OCI-LY3 (cell line): ENCODE data around the gene RPS25.
A peak's percentile ranks its signal among the peaks of the same experiment; 100 is the strongest.
"Not testable (repeated sequence)": the region's sequence is repeated elsewhere in the genome, so short reads cannot be mapped to it uniquely, and the experiment has no call there.

Experiments used
- H2AFZ ChIP-seq: fragments of 200-600, 300-600 bp; shearing (Covaris generic); 2 replicates; pipeline ENCODE4 v1.6.0; 2014; ENCODE audit warnings: antibody characterized with exemption, low read depth, low read length
- H3K27ac ChIP-seq: fragments of 200-600, 300-600 bp; sonication (generic); 2 replicates; pipeline ENCODE4 v1.5.1; 2014; ENCODE audit warnings: mild to moderate bottlenecking, low read length, moderate library complexity, mixed read lengths
- H3K27me3 ChIP-seq: fragments of 200-600, 300-600 bp; sonication (generic); 2 replicates; pipeline ENCODE4 v1.6.1; 2014; ENCODE audit warnings: low read depth, low read length, mixed read lengths
- H3K36me3 ChIP-seq: fragments of 200-600, 300-600 bp; sonication (generic); replicated peaks from 2 replicates; pipeline ENCODE3; 2014; ENCODE audit warnings: low read depth, low read length, mixed read lengths
- H3K4me1 ChIP-seq: fragments of 300-600, 200-600 bp; sonication (generic); 2 replicates; pipeline ENCODE4 v1.6.1; 2014; ENCODE audit warnings: low read length, mixed read lengths
- H3K4me2 ChIP-seq: fragments of 200-600, 300-600 bp; sonication (generic); 2 replicates; pipeline ENCODE4 v1.6.1; 2014; ENCODE audit warnings: low read length, mixed read lengths
- H3K4me3 ChIP-seq: fragments of 300-600, 200-600 bp; sonication (generic); 2 replicates; pipeline ENCODE4 v1.5.1; 2014; ENCODE audit warnings: antibody characterized with exemption, mild to moderate bottlenecking, low read length, moderate library complexity
- H3K79me2 ChIP-seq: fragments of 300-600, 200-600 bp; shearing (Covaris generic); 2 replicates; pipeline ENCODE4 v1.6.1; 2014; ENCODE audit warnings: mild to moderate bottlenecking, low read length, mixed read lengths
- H3K9ac ChIP-seq: fragments of 300-600, 200-600 bp; shearing (Covaris generic); 2 replicates; pipeline ENCODE4 v1.6.0; 2014; ENCODE audit warnings: mild to moderate bottlenecking, low read length, moderate library complexity
- H3K9me3 ChIP-seq: fragments of 200-600, 300-600 bp; shearing (Covaris generic); 2 replicates; pipeline ENCODE4 v1.6.1; 2014; ENCODE audit warnings: low read length, mixed read lengths; ENCODE audit not compliant: insufficient read depth
- H4K20me1 ChIP-seq: fragments of 200-600, 300-600 bp; sonication (generic); 2 replicates; pipeline ENCODE4 v1.6.1; 2016; ENCODE audit warnings: low read length, mixed read lengths; ENCODE audit not compliant: insufficient read depth
- CTCF ChIP-seq: fragments of 200-600, 300-600 bp; sonication (generic); IDR thresholded peaks from 2 replicates; pipeline ENCODE4 v1.5.1; 2014; ENCODE audit warnings: antibody characterized with exemption, low read length, low read depth
- EZH2phosphoT487 ChIP-seq: fragments of 200-600 bp; shearing (Covaris generic); IDR thresholded peaks from 2 replicates; pipeline ENCODE4 v1.6.1; 2018; ENCODE audit warnings: antibody characterized with exemption, mixed run types, low read depth

The RPS25 gene

GRCh38 chr11:118979434-118979833 is 38.7 kb downstream of the RPS25 start:
- no peaks in the 10 kb centered on the region for H3K36me3 ChIP-seq
- H3K4me3 ChIP-seq, result no peak overlapping the region
- no peak overlapping the region for H3K9ac ChIP-seq
- H3K79me2 ChIP-seq, result no peaks in the 10 kb centered on the region
- no peaks in the 10 kb centered on the region for H3K4me1 ChIP-seq
- H3K4me2 ChIP-seq, result no peak overlapping the region
- H4K20me1 ChIP-seq, result no peaks in the 10 kb centered on the region
- H3K27ac ChIP-seq, result no peak overlapping the region
- peaks cover 13% of the 10 kb centered on the region for H3K27me3 ChIP-seq
- no peaks in the 10 kb centered on the region for H3K9me3 ChIP-seq
- 0 out of 2 replicates have a peak overlapping the region, but pooled peaks have one; percentile 60 for H2AFZ ChIP-seq
- TF ChIP-seq EZH2phosphoT487, result no peak
- TF ChIP-seq CTCF, result no peak

GRCh38 chr11:118975771-118976709 is 42.1 kb downstream of the RPS25 start:
- Histone ChIP-seq H3K4me3 (no peak overlapping the region), H4K20me1 (no peaks in the 10 kb centered on the region), H3K27ac (no peak overlapping the region), H3K9ac (no peak overlapping the region), H3K4me1 (no peaks in the 10 kb centered on the region), H3K4me2 (no peak overlapping the region), H3K36me3 (no peaks in the 10 kb centered on the region), H3K79me2 (no peaks in the 10 kb centered on the region), H3K27me3 (peaks cover 13% of the 10 kb centered on the region), H2AFZ (no peak overlapping the region), H3K9me3 (no peaks in the 10 kb centered on the region)
- no peak for TF ChIP-seq EZH2phosphoT487
- TF ChIP-seq CTCF, result no peak

- TF ChIP-seq EZH2phosphoT487 (no peak), CTCF (no peak)
- peaks cover 13% of the 10 kb centered on the region for H3K27me3 ChIP-seq
- no peak overlapping the region for H3K4me3 ChIP-seq
These were observed 44.2 kb downstream of the RPS25 start for GRCh38 chr11:118973985-118974384.

GRCh38 chr11:118971646-118972045 is 46.5 kb downstream of the RPS25 start, which contains the start of gene FOXR1:
FOXR1 (plus strand) TSS chr11:118971761; CDS start chr11:118971932, 171 bp downstream.
- Histone ChIP-seq H3K4me1 (no peaks in the 10 kb centered on the region), H3K27me3 (peaks cover 12% of the 10 kb centered on the region), H4K20me1 (no peaks in the 10 kb centered on the region), H3K9me3 (no peaks in the 10 kb centered on the region), H3K4me3 (no peak within 1 kb of the TSS), H2AFZ (no peak within 1 kb of the TSS), H3K4me2 (no peak within 1 kb of the TSS), H3K36me3 (no peaks in the 10 kb centered on the region), H3K27ac (no peak within 1 kb of the TSS), H3K9ac (no peak within 1 kb of the TSS), H3K79me2 (no peaks in the 10 kb centered on the region)
- TF ChIP-seq CTCF (no peak), EZH2phosphoT487 (no peak)

More at GRCh38 chr11:118973985-118974384, 44.2 kb downstream of the RPS25 start:
- H3K79me2 ChIP-seq, result no peaks in the 10 kb centered on the region
- H3K4me1 ChIP-seq, result no peaks in the 10 kb centered on the region
- no peaks in the 10 kb centered on the region for H3K9me3 ChIP-seq
- H4K20me1 ChIP-seq, result no peaks in the 10 kb centered on the region
- H3K9ac ChIP-seq, result no peak overlapping the region
- no peaks in the 10 kb centered on the region for H3K36me3 ChIP-seq
- no peak overlapping the region for H3K4me2 ChIP-seq
- H2AFZ ChIP-seq, result no peak overlapping the region
- H3K27ac ChIP-seq, result no peak overlapping the region

- H3K36me3 ChIP-seq, H3K79me2 ChIP-seq, H3K9ac ChIP-seq, H3K9me3 ChIP-seq, H3K4me2 ChIP-seq, H3K4me3 ChIP-seq, H3K27ac ChIP-seq, H4K20me1 ChIP-seq, H3K27me3 ChIP-seq, H3K4me1 ChIP-seq, H2AFZ ChIP-seq: not testable (repeated sequence)
These were observed 48.6 kb downstream of the RPS25 start for GRCh38 chr11:118969508-118969907.
